GM12873 (cell line): ENCODE data around the gene MLNR.

Experiments
- TF ChIP-seq, protein P1 (sequence below): IDR thresholded peaks from 2 replicates; pipeline ENCODE4 v1.5.1; 2012; ENCODE audit warnings: low read depth, mild to moderate bottlenecking, moderate library complexity, low read length, control low read depth; ENCODE audit not compliant: insufficient read depth; ENCODE audit errors: missing control alignments

MLNR gene

GRCh38 chr13:49217962-49218492 lies 2.1 kb upstream of the MLNR start:
- TF ChIP-seq, protein P1, sequence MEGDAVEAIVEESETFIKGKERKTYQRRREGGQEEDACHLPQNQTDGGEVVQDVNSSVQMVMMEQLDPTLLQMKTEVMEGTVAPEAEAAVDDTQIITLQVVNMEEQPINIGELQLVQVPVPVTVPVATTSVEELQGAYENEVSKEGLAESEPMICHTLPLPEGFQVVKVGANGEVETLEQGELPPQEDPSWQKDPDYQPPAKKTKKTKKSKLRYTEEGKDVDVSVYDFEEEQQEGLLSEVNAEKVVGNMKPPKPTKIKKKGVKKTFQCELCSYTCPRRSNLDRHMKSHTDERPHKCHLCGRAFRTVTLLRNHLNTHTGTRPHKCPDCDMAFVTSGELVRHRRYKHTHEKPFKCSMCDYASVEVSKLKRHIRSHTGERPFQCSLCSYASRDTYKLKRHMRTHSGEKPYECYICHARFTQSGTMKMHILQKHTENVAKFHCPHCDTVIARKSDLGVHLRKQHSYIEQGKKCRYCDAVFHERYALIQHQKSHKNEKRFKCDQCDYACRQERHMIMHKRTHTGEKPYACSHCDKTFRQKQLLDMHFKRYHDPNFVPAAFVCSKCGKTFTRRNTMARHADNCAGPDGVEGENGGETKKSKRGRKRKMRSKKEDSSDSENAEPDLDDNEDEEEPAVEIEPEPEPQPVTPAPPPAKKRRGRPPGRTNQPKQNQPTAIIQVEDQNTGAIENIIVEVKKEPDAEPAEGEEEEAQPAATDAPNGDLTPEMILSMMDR = no peak

- TF ChIP-seq, protein P1 = no peak
These were observed 1.6 kb upstream of the MLNR start for GRCh38 chr13:49218493-49219051.

DNA sequence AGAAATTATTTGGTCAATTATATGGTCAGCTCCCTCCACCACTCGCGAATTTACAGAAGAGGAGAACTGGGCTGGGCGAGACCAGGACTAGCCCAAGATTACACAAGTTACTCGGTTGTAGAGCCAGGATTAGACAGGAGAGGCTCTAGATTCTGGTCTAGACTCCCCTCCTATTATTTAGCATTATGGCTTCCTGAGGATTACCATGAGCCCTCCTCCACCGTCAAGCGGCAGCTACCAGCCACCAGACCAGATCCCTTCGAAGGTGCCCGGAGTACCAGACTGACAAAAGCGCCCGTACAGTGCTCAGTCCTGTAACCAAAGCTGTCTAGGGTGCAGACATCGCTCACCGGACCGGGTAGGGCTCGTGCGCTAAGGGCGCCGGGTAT lies 497 bp upstream of the MLNR start:
- TF ChIP-seq, protein P1 = no peak

DNA sequence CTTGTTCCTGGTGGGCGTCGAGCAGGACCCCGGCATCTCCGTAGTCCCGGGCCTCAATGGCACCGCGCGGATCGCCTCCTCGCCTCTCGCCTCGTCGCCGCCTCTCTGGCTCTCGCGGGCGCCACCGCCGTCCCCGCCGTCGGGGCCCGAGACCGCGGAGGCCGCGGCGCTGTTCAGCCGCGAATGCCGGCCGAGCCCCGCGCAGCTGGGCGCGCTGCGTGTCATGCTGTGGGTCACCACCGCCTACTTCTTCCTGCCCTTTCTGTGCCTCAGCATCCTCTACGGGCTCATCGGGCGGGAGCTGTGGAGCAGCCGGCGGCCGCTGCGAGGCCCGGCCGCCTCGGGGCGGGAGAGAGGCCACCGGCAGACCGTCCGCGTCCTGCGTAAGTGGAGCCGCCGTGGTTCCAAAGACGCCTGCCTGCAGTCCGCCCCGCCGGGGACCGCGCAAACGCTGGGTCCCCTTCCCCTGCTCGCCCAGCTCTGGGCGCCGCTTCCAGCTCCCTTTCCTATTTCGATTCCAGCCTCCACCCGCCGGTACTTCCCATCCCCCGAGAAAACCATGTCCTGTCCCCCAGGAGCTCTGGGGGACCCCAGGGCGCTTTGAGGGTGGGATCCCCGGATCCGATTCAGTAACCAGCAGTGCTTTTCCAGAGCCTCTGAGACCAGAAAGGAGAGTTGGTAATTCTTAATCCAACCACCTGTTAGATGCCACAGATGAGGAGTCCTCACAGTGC lies 885 bp downstream of the MLNR start:
- TF ChIP-seq, protein P1 = no peak

DNA sequence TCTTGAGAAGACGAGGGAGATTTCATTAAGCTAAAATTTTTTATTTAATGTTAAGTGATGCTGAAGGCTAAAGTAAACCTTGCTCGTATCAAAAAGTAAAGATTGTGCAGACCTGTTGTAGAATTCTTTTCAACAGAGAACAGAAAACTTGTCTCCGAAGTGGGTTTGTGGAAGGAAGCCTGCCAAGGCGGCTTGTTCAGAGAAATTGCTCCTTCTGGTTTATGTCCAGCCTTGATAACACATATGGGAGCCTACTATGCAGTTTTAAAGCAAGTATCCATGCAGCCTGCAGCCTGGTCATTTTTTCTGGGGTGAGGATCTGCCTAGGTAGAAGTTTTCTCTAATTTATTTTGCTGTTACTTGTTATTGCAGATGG lies 1.4 kb downstream of the MLNR start:
- TF ChIP-seq, protein P1 = no peak

DNA sequence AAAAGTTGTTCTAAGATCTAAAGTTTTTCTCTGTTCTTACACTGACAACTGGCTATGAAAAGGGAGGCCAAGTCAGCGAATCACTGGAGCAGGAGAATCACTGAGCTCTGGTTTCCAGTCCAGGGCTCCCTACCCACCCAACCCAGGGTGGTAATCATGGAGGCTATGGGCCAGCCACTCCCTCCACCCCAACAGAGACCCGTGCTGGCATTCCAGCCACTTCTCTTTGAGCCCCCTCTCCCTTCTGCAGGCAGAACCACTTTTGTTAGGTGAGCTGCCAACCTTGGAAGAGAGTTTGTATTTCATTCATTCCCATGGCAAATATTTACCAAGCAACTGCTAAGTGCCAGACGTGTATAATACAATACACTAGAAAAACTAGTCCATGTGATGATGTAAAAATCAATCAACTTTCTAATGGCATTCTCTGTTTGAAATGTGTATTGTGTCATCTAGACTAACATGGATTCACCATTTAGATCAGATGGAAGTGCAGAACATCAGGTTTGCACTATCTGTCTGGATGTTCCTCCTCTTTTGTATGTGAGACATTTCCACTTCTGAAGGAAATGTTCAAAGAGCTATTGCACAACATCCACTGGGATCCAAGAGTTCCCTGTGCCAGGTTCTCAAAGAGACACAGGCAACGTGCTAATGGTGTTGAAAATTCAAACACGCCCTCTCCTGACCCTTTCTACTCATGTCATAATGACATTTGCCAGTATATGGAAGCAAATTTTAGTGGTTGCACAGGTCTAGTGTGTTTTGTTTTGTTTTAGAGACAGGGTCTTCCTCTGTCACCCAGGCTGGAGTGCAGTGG lies 5.3 kb downstream of the MLNR start:
- TF ChIP-seq, protein P1 = no peak

DNA sequence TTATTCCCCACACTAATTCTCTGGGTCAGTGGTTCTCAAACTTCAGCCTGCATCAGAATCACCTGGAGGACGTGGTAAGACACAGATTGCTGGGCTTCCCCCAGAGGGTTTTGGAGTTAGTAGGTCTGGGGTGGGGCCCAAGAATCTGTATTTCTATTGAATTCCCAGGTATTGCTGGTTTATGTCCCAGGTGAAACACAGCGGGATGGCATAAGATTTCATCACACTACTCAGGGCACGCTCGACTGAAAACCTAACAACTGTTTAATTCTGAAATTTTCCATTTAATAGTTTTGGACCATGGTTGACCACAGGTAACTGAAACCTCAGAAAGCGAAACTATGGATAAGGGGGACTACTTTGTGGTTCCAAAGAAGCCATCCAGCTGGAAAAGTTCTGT lies 6.5 kb downstream of the MLNR start:
- TF ChIP-seq, protein P1 = no peak
